ENCODE results near the gene FGF22. TPM values are rescaled to one million over a fixed set of nuclear protein-coding genes. Genes with fewer than 3 reads are reported as not detected.
A peak's percentile ranks its signal among the peaks of the same experiment; 100 is the strongest.

Gene FGF22
- total RNA-seq, 6 donors from 2014 or later = 0.40 to 6.3 (median 1.2) TPM; not detected in 1

DNA sequence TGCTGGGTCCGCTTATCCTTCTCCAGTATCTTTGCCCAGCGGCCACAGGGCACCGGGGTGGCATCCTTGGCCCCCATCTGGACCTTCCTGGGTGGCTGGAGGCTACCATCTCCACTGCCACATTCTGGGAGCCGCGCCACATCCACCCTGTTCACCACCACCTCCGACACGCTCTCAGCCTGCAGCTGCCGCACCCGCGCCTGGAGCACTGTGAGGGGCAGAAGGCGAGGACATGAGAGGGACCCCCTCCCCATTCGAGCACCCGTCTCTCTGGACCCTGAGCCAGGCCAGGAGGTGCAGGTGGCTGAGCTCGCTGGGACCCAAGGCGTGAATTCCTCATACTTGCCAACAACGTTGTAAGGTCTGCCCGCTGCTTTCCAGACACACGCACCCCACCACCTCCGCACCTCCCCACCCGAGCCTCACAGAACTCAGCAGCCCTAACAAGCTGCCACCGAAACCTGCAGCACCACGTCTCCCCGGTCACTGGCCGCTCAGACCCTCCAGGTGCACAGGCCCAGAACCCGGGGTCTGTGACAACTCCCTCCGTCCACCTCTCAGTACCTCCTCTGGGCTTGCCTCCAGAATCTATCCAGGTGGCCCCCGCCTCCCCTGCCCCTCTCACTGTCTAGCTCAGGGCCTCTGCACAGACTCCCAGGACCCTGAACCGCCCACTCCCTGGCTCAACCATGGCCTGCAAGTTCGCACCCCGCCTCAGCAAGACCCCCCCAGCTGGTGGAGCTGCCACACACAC is 9.5 kb upstream of the FGF22 start:
- ATAC-seq (ENCODE audit: low FRiP score in 2 of 2) (no peak), DNase-seq (peak in 1 of 2 donors; percentile 73)
- H3K4me1 ChIP-seq = peaks cover 22 to 31% (median 22%) of the 10 kb centered on the region in 4 donors
- H3K9me3 ChIP-seq = no peaks in the 10 kb centered on the region
- no peak overlapping the region for H3K4me3 ChIP-seq
- no peaks in the 10 kb centered on the region for H3K27me3 ChIP-seq
- TF ChIP-seq EP300 (IDR thresholded peaks at IDR 0.05) (no peak), POLR2AphosphoS5 (IDR thresholded peaks at IDR 0.05) (no peak), POLR2A (IDR thresholded peaks at IDR 0.05) (no peak)
- TF ChIP-seq, protein P1, sequence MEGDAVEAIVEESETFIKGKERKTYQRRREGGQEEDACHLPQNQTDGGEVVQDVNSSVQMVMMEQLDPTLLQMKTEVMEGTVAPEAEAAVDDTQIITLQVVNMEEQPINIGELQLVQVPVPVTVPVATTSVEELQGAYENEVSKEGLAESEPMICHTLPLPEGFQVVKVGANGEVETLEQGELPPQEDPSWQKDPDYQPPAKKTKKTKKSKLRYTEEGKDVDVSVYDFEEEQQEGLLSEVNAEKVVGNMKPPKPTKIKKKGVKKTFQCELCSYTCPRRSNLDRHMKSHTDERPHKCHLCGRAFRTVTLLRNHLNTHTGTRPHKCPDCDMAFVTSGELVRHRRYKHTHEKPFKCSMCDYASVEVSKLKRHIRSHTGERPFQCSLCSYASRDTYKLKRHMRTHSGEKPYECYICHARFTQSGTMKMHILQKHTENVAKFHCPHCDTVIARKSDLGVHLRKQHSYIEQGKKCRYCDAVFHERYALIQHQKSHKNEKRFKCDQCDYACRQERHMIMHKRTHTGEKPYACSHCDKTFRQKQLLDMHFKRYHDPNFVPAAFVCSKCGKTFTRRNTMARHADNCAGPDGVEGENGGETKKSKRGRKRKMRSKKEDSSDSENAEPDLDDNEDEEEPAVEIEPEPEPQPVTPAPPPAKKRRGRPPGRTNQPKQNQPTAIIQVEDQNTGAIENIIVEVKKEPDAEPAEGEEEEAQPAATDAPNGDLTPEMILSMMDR (IDR thresholded peaks at IDR 0.05) = no peak
- H3K27ac ChIP-seq = no peak overlapping the region
- WGBS, 2 donors = 96% methylated on average over 24 to 30 of the region's 30 CpGs
- H3K36me3 ChIP-seq = peaks cover 0 to 37% (median 27%) of the 10 kb centered on the region in 4 donors

GRCh38 chr19:632579-633067 is 7.1 kb upstream of the FGF22 start:
- Histone ChIP-seq H3K4me1 (peaks cover 22 to 31% (median 22%) of the 10 kb centered on the region in 4 donors), H3K4me3 (peak overlapping the region; percentile 76 to 99 (median 88)), H3K9me3 (no peaks in the 10 kb centered on the region), H3K27me3 (no peaks in the 10 kb centered on the region), H3K36me3 (peaks cover 0 to 27% (median 20%) of the 10 kb centered on the region in 4 donors), H3K27ac (peak overlapping the region; percentile 67 to 76 (median 70))
- DNase-seq = peak; percentile 39 to 90
- 3 to 6% methylated on average over 11 to 33 of the region's 35 CpGs for WGBS, 2 donors
- no peak for TF ChIP-seq EP300 (IDR thresholded peaks at IDR 0.05)
- TF ChIP-seq, protein P1 (IDR thresholded peaks at IDR 0.05) = no peak
- TF ChIP-seq POLR2A (IDR thresholded peaks at IDR 0.05) = no peak
- no peak for TF ChIP-seq POLR2AphosphoS5 (IDR thresholded peaks at IDR 0.05)
- ATAC-seq (ENCODE audit: low FRiP score in 2 of 2) = peak in 1 of 2 donors; percentile 59

GRCh38 chr19:633068-633785 is 6.5 kb upstream of the FGF22 start, which contains the start of gene POLRMT:
Gene POLRMT (minus strand): TSS chr19:633537. CDS start chr19:633512, 25 bp downstream.
- TF ChIP-seq POLR2AphosphoS5 (IDR thresholded peaks at IDR 0.05) = peak; percentile 75 to 81
- TF ChIP-seq POLR2A (IDR thresholded peaks at IDR 0.05) = peak in 1 of 4 donors; percentile 66
- TF ChIP-seq, protein P1 (IDR thresholded peaks at IDR 0.05) = peak in 4 of 6 experiments; percentile 15 to 36 (median 24)
- no peak for TF ChIP-seq EP300 (IDR thresholded peaks at IDR 0.05)
- 0 to 1% methylated on average over 27 to 46 of the region's 67 CpGs for WGBS, 2 donors
- Histone ChIP-seq H3K27ac (peak within 1 kb of the TSS; percentile 67 to 76 (median 70)), H3K27me3 (no peaks in the 10 kb centered on the region), H3K4me1 (peaks cover 22 to 31% (median 22%) of the 10 kb centered on the region in 4 donors), H3K4me3 (peak within 1 kb of the TSS; percentile 76 to 99 (median 88)), H3K36me3 (peaks cover 0 to 23% (median 16%) of the 10 kb centered on the region in 4 donors), H3K9me3 (no peaks in the 10 kb centered on the region)
- ATAC-seq (ENCODE audit: low FRiP score in 2 of 2) (peak; percentile 95 to 98), DNase-seq (peak; percentile 98 to 99)

- TF ChIP-seq EP300 (IDR thresholded peaks at IDR 0.05) = no peak
- no peak for TF ChIP-seq POLR2A (IDR thresholded peaks at IDR 0.05)
- no peak for TF ChIP-seq POLR2AphosphoS5 (IDR thresholded peaks at IDR 0.05)
- TF ChIP-seq, protein P1 (IDR thresholded peaks at IDR 0.05) = no peak
- Histone ChIP-seq H3K27ac (peak overlapping the region in 2 of 4 donors; percentile 67 to 76), H3K4me3 (peak overlapping the region; percentile 42 to 99 (median 88)), H3K4me1 (peaks cover 27 to 37% (median 28%) of the 10 kb centered on the region in 4 donors), H3K27me3 (no peaks in the 10 kb centered on the region), H3K36me3 (peaks cover 0 to 15% (median 9%) of the 10 kb centered on the region in 4 donors), H3K9me3 (no peaks in the 10 kb centered on the region)
- DNase-seq (peak in 1 of 2 donors; percentile 58), ATAC-seq (ENCODE audit: low FRiP score in 2 of 2) (peak in 1 of 2 donors; percentile 4)
- 27 to 28% methylated on average over 31 to 32 of the region's 32 CpGs for WGBS, 2 donors
These were observed 5.7 kb upstream of the FGF22 start for GRCh38 chr19:633786-634639.

Data from upper lobe of left lung (tissue), 6 donors.